Head of caudate nucleus (tissue), 42 donors: Measurements from ENCODE around the gene CA5B.
"Not testable (repeated sequence)": the region's sequence is repeated elsewhere in the genome, so short reads cannot be mapped to it uniquely, and the experiment has no call there.

Experiments used
- DNase-seq, 42 donors: peaks; one replicate each; pipeline versions ENCODE4 v3.0.0 to v3.0.0-alpha.2; 2020 to 2021; ENCODE audit warnings: mixed read lengths in 7 of 42
- intact Hi-C: fragments of 100-400 bp; cut with DNase I; formaldehyde crosslinking; loops from one replicate; pipeline ENCODE4 v1.15.0; 2022

Gene CA5B

GRCh38 chrX:15745179-15745578, 7.1 kb downstream of the CA5B start:
- intact Hi-C loops = no loop called here

GRCh38 chrX:15746651-15747050, 8.6 kb downstream of the CA5B start:
- DNase-seq, intact Hi-C loops: not testable (repeated sequence)

More at GRCh38 chrX:15745179-15745578, 7.1 kb downstream of the CA5B start:
- no peak for DNase-seq

- intact Hi-C loops = no loop called here
- no peak for DNase-seq
These were observed 9.6 kb downstream of the CA5B start for GRCh38 chrX:15747626-15748173.

- intact Hi-C loops = no loop called here
These were observed 10.8 kb downstream of the CA5B start for GRCh38 chrX:15748841-15749240.

GRCh38 chrX:15749642-15750610, 11.9 kb downstream of the CA5B start:
- intact Hi-C loops = no loop called here
- DNase-seq = peak in 10 of 42 donors; percentile 2 to 43 (median 11)

More at GRCh38 chrX:15748841-15749240, 10.8 kb downstream of the CA5B start:
- no peak for DNase-seq

GRCh38 chrX:15750611-15751154, 12.6 kb downstream of the CA5B start:
- DNase-seq = peak in 1 of 42 donors; percentile 2
- intact Hi-C loops = no loop called here

- DNase-seq = no peak
- intact Hi-C loops = no loop called here
These were observed 13.2 kb downstream of the CA5B start for GRCh38 chrX:15751155-15751819.

GRCh38 chrX:15755091-15755490, 17.0 kb downstream of the CA5B start:
- no peak for DNase-seq
- intact Hi-C loops = no loop called here

- DNase-seq = no peak
- intact Hi-C loops = no loop called here
These were observed 20.1 kb downstream of the CA5B start for GRCh38 chrX:15758140-15758539.

GRCh38 chrX:15759886-15760285, 21.8 kb downstream of the CA5B start:
- DNase-seq, intact Hi-C loops: not testable (repeated sequence)

GRCh38 chrX:15761564-15762191, 23.6 kb downstream of the CA5B start:
- peak in 29 of 42 donors; percentile 12 to 70 (median 36) for DNase-seq

GRCh38 chrX:15769300-15769954, 31.4 kb downstream of the CA5B start:
- no peak for DNase-seq
- intact Hi-C loops = no loop called here

More at GRCh38 chrX:15761564-15762191, 23.6 kb downstream of the CA5B start:
- intact Hi-C loops = no loop called here

- intact Hi-C loops = no loop called here
These were observed 44.1 kb downstream of the CA5B start for GRCh38 chrX:15781961-15782699.

GRCh38 chrX:15785176-15785750, 47.2 kb downstream of the CA5B start:
- intact Hi-C loops = no loop called here
- DNase-seq = no peak

More at GRCh38 chrX:15781961-15782699, 44.1 kb downstream of the CA5B start:
- DNase-seq = no peak

- DNase-seq = no peak
- intact Hi-C loops = no loop called here
These were observed 48.8 kb downstream of the CA5B start for GRCh38 chrX:15786915-15787314.

- peak; percentile 75 to 96 (median 90) for DNase-seq
- intact Hi-C loops = loop anchor here (10.0 kb wide), 1 partner anchor 65 kb away; the partner anchor contains the start of gene AP1S2
These were observed 52.1 kb downstream of the CA5B start, which contains the start of gene ZRSR2 for GRCh38 chrX:15789979-15790768. TSS of gene ZRSR2 (plus strand) at chrX:15790484. CDS start at chrX:15790496, 12 bp downstream.
